ENCODE data around the gene KRT85. TPM values are rescaled to one million over a fixed set of nuclear protein-coding genes. Genes with fewer than 3 reads are reported as not detected.

The KRT85 gene
- total and polyA plus RNA-seq, 2 donors (not counting 3 experiments of a cell fraction or from before 2014, with no cell fraction given): not detected

DNA sequence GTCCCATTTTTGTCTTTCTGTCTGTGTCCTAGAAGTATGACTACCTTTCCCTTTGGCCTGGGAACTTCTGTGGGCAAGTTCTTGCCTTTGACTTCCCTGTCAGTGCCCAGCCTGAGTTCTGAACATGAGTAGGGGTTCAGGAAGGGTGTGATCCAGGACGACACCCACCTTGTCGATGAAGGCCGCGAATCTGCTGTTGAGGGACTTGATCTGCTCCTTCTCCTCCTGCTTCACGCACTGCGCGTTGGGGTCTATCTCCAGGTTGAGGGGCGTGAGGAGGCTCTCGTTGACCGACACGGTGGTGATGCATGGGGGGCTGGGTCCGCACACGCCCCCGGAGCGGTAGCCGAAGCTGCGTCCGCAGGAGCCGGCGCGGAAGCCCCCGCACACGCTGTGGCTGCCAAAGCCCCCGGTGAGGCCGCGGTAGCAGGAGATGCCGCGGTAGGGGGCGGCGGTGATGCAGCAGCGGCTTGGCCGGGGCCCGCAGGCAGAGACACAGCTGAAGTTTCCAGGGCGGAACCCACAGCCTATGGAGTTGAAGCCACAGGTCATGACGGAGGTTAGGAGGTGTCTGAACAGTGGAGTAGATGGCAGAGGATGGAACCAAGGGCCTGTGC, 46.4 kb downstream of the KRT85 start, which contains the start of gene KRT83:
Gene KRT83 (minus strand): TSS at position 615 of the 617 bp plus-strand sequence. CDS start 63 bp downstream, at position 552.
- peaks cover 44 to 47% of the 10 kb centered on the region in 2 experiments for H3K27me3 ChIP-seq (ENCODE audit: control insufficient read depth in 2 of 2, insufficient read depth in 2 of 2, low read length in 2 of 2)

DNA sequence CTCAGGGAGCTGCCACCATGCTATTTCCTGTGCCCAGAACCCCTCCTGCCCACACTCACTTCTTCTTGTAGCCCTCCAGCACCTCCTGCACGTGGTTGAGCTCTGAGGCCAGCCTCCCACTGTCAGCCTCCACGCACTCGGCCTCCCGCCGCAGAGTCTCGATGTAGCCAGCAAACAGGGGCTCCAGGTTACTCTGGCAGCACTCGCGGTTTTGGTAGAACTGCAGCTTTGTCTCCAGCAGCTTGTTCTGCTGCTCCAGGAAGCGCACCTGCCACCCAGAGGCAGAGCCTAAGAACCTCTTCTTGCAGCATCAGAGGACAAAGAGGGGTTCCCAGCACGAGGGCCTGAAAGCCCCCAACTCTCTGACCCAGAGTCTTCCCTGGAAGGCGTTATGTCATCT, 48.2 kb downstream of the KRT85 start:
- no peak overlapping the region for H3K9ac ChIP-seq (replicated peaks; ENCODE audit: extremely low read depth, insufficient read depth, low read length)
- H3K4me3 ChIP-seq (replicated peaks in 1 of 3; ENCODE audit: insufficient read depth in 1 of 3, low read depth in 1 of 3, low read length in 3 of 3): no peak overlapping the region
- H3K9me3 ChIP-seq (replicated peaks; ENCODE audit: control insufficient read depth, insufficient read depth, low read length): no peaks in the 10 kb centered on the region
- TF ChIP-seq GATA2 (IDR thresholded peaks at IDR 0.05; ENCODE audit: insufficient read depth, insufficient read length, low read depth, low read length): no peak
- TF ChIP-seq, protein P1, sequence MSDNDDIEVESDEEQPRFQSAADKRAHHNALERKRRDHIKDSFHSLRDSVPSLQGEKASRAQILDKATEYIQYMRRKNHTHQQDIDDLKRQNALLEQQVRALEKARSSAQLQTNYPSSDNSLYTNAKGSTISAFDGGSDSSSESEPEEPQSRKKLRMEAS (IDR thresholded peaks at IDR 0.05; ENCODE audit: insufficient read depth, insufficient read length): no peak
- no peak for FAIRE-seq
- H3K4me2 ChIP-seq (ENCODE audit: insufficient read depth, low read length): no peak overlapping the region
- H3K4me1 ChIP-seq (ENCODE audit: control insufficient read depth, extremely low read depth, insufficient read depth, low read length): no peaks in the 10 kb centered on the region
- CTCF ChIA-PET: interaction anchor here (0.6 to 1.4 kb wide), 8 partner anchors 8 to 40 kb away, joined by 3 to 10 read pairs (median 3); no protein-coding TSS in a partner anchor
- no TSS peak for BruUV-seq (replicated peaks)
- no peak for DNase-seq (ENCODE audit: low read depth, low spot score)
- H3K27ac ChIP-seq (ENCODE audit: insufficient read depth, low read depth, low read length): no peak overlapping the region
- no peaks in the 10 kb centered on the region for H3K79me2 ChIP-seq (ENCODE audit: control insufficient read depth, insufficient read depth, low read length)
- no peaks in the 10 kb centered on the region for H3K9me1 ChIP-seq (replicated peaks; ENCODE audit: control insufficient read depth, extremely low read depth, insufficient read depth, low read length)
- peaks cover 28 to 41% of the 10 kb centered on the region in 2 experiments for H3K27me3 ChIP-seq (ENCODE audit: control insufficient read depth in 2 of 2, insufficient read depth in 2 of 2, low read length in 2 of 2)
- H3K36me3 ChIP-seq (ENCODE audit: control insufficient read depth in 2 of 2, extremely low read depth in 1 of 2, insufficient read depth in 2 of 2, low read length in 2 of 2): no peaks in the 10 kb centered on the region
- H2AFZ ChIP-seq (ENCODE audit: low read depth, low read length): no peak overlapping the region
- H4K20me1 ChIP-seq (replicated peaks; ENCODE audit: control insufficient read depth, extremely low read depth, insufficient read depth, low read length): no peaks in the 10 kb centered on the region
- intact Hi-C loops (cut with micrococcal nuclease) (no loop called here), dilution Hi-C loops (cut with MboI; ENCODE audit: extremely low pct_ligation_motif_present, low sequenced_read_pairs) (no loop called here)
- POLR2A ChIA-PET: no interaction called here

More for the DNA sequence above, 46.4 kb downstream of the KRT85 start, which contains the start of gene KRT83:
- no peak within 1 kb of the TSS for H3K9ac ChIP-seq (replicated peaks; ENCODE audit: extremely low read depth, insufficient read depth, low read length)
- no TSS peak for BruUV-seq (replicated peaks)
- CTCF ChIA-PET: interaction anchor here (1.3 kb wide), 1 partner anchor 14 kb away, joined by 3 read pairs; no protein-coding TSS in a partner anchor
- no peaks in the 10 kb centered on the region for H3K9me3 ChIP-seq (replicated peaks; ENCODE audit: control insufficient read depth, insufficient read depth, low read length)
- H2AFZ ChIP-seq (ENCODE audit: low read depth, low read length): no peak within 1 kb of the TSS
- H3K4me1 ChIP-seq (ENCODE audit: control insufficient read depth, extremely low read depth, insufficient read depth, low read length): no peaks in the 10 kb centered on the region
- no peaks in the 10 kb centered on the region for H4K20me1 ChIP-seq (replicated peaks; ENCODE audit: control insufficient read depth, extremely low read depth, insufficient read depth, low read length)
- dilution Hi-C loops (cut with MboI; ENCODE audit: extremely low pct_ligation_motif_present, low sequenced_read_pairs): no loop called here
- no peaks in the 10 kb centered on the region for H3K36me3 ChIP-seq (ENCODE audit: control insufficient read depth in 2 of 2, extremely low read depth in 1 of 2, insufficient read depth in 2 of 2, low read length in 2 of 2)
- no peak for DNase-seq (ENCODE audit: low read depth, low spot score)
- H3K79me2 ChIP-seq (ENCODE audit: control insufficient read depth, insufficient read depth, low read length): no peaks in the 10 kb centered on the region
- intact Hi-C loops (cut with micrococcal nuclease): no loop called here
- H3K9me1 ChIP-seq (replicated peaks; ENCODE audit: control insufficient read depth, extremely low read depth, insufficient read depth, low read length): no peaks in the 10 kb centered on the region
- no peak within 1 kb of the TSS for H3K4me2 ChIP-seq (ENCODE audit: insufficient read depth, low read length)
- H3K4me3 ChIP-seq (replicated peaks in 1 of 3; ENCODE audit: insufficient read depth in 1 of 3, low read depth in 1 of 3, low read length in 3 of 3): no peak within 1 kb of the TSS
- no peak within 1 kb of the TSS for H3K27ac ChIP-seq (ENCODE audit: insufficient read depth, low read depth, low read length)
- FAIRE-seq: no peak
- no peak for TF ChIP-seq MYC (IDR thresholded peaks at IDR 0.05; ENCODE audit: low read depth, low read length)
- TF ChIP-seq, protein P2, sequence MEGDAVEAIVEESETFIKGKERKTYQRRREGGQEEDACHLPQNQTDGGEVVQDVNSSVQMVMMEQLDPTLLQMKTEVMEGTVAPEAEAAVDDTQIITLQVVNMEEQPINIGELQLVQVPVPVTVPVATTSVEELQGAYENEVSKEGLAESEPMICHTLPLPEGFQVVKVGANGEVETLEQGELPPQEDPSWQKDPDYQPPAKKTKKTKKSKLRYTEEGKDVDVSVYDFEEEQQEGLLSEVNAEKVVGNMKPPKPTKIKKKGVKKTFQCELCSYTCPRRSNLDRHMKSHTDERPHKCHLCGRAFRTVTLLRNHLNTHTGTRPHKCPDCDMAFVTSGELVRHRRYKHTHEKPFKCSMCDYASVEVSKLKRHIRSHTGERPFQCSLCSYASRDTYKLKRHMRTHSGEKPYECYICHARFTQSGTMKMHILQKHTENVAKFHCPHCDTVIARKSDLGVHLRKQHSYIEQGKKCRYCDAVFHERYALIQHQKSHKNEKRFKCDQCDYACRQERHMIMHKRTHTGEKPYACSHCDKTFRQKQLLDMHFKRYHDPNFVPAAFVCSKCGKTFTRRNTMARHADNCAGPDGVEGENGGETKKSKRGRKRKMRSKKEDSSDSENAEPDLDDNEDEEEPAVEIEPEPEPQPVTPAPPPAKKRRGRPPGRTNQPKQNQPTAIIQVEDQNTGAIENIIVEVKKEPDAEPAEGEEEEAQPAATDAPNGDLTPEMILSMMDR (IDR thresholded peaks at IDR 0.05; ENCODE audit: extremely low read depth in 1 of 2, insufficient read depth in 1 of 2, low read depth in 1 of 2, low read length in 2 of 2): no peak
- no peak for TF ChIP-seq POLR2A (IDR thresholded peaks at IDR 0.05; ENCODE audit: low read depth, low read length)
- POLR2A ChIA-PET: no interaction called here

Data from endothelial cell of umbilical vein (primary cell).